HCT116 (cell line): Measurements from ENCODE around the gene SMIM36. TPM values are rescaled to one million over a fixed set of nuclear protein-coding genes. Genes with fewer than 3 reads are reported as not detected.

Source experiments
- ATAC-seq: fragments of 200-7000 bp; cut with Tn5 transposase; 2 replicates; pipeline ENCODE4 v1.9.1; 2020; ENCODE audit warnings: mild to moderate bottlenecking, moderate library complexity
- BruUV-seq: library from RNA; stranded (reverse); fragments of 400-500 nt; replicated peaks from 2 replicates; lab custom pipeline; 2021; lab: Mats Ljungman, UMichigan
- CTCF ChIA-PET: fragments of 300-600 bp; sonication (Branson Sonifier 250); formaldehyde crosslinking; loops from one replicate; lab custom pipeline; 2021; ENCODE audit warnings: antibody characterized with exemption; lab: Charles Lee
- POLR2A ChIA-PET: fragments of 300-600, 350-600 bp; sonication (Branson Sonifier 250); formaldehyde crosslinking; loops from one replicate; lab custom pipeline; 2021; ENCODE audit warnings: antibody characterized with exemption; lab: Charles Lee
- RAD21 ChIA-PET, 2 experiments: fragments of 300-600 bp; sonication (Branson Sonifier 250); formaldehyde crosslinking; loops; one replicate each; lab custom pipeline; 2023; ENCODE audit warnings: low total read pairs in 2 of 2; ENCODE audit not compliant: uncharacterized antibody in 2 of 2, unreplicated experiment in 2 of 2, low non-redundant PET in 1 of 2; lab: Charles Lee
- DNase-seq: peaks from one replicate; pipeline ENCODE4 v3.0.0-alpha.2; 2010; ENCODE audit warnings: low read depth, low spot score
- H2AFZ ChIP-seq: fragments of 200-600 bp; shearing (Covaris generic), sonication (generic); 2 replicates; pipeline ENCODE4 v1.6.1; 2017; ENCODE audit warnings: low read depth, mixed run types, mixed read lengths, antibody characterized with exemption, low read length; ENCODE audit not compliant: poor library complexity, severe bottlenecking
- H3K27ac ChIP-seq: 2 replicates; pipeline ENCODE4 v1.5.1; 2012; ENCODE audit warnings: low read depth, low read length
- H3K27me3 ChIP-seq: fragments of 200-600 bp; sonication (generic); 2 replicates; pipeline ENCODE4 v1.6.1; 2016; ENCODE audit warnings: mixed run types, low read length, mixed read lengths; ENCODE audit not compliant: insufficient read depth
- H3K36me3 ChIP-seq, 2 experiments: fragments of 200-500 bp in 1 of 2; fragments of 200-600 bp in 1 of 2; sonication (Bioruptor generic) in 1 of 2; sonication (generic) in 1 of 2; 2 replicates each; pipeline versions ENCODE4 v1.5.1 to v1.6.1; 2014 to 2016; ENCODE audit warnings: low read length in 2 of 2, inconsistent platforms in 1 of 2, mixed read lengths in 1 of 2, mixed run types in 1 of 2; ENCODE audit not compliant: insufficient read depth in 2 of 2, control insufficient read depth in 1 of 2
- H3K4me1 ChIP-seq, 2 experiments: fragments of 200-600 bp in 1 of 2; sonication (generic) in 1 of 2; 2 replicates each; pipeline versions ENCODE4 v1.5.1 to v1.6.1; 2012 to 2017; ENCODE audit warnings: low read length in 2 of 2, inconsistent platforms in 1 of 2, mild to moderate bottlenecking in 1 of 2, mixed read lengths in 1 of 2, mixed run types in 1 of 2, moderate library complexity in 1 of 2; ENCODE audit not compliant: insufficient read depth in 2 of 2, control insufficient read depth in 1 of 2
- H3K4me2 ChIP-seq: fragments of 200-600 bp; sonication (generic); 2 replicates; pipeline ENCODE4 v1.6.1; 2017; ENCODE audit warnings: mixed run types, low read length, mixed read lengths
- H3K4me3 ChIP-seq, 2 experiments: fragments of 200-600 bp in 1 of 2; sonication (generic) in 1 of 2; replicated peaks in 1 of 2; 2 replicates each; pipeline ENCODE4 v1.5.1; 2011 to 2016; ENCODE audit warnings: low read length in 2 of 2, control low read depth in 1 of 2, low read depth in 1 of 2, mild to moderate bottlenecking in 1 of 2, mixed read lengths in 1 of 2, mixed run types in 1 of 2
- H3K79me2 ChIP-seq: fragments of 200-600 bp; sonication (generic); 2 replicates; pipeline ENCODE4 v1.6.1; 2017; ENCODE audit warnings: mild to moderate bottlenecking, mixed run types, low read length, moderate library complexity, mixed read lengths; ENCODE audit not compliant: insufficient read depth
- H3K9ac ChIP-seq: fragments of 200-600 bp; sonication (generic); 2 replicates; pipeline ENCODE4 v1.6.1; 2016; ENCODE audit warnings: low read length, mixed read lengths
- H3K9me2 ChIP-seq: fragments of 200-600 bp; sonication (generic), shearing (Covaris generic); 2 replicates; pipeline ENCODE4 v1.6.1; 2017; ENCODE audit warnings: mixed run types, mild to moderate bottlenecking, moderate library complexity; ENCODE audit not compliant: insufficient read depth
- H3K9me3 ChIP-seq, 2 experiments: fragments of 200-500 bp in 1 of 2; fragments of 200-600 bp in 1 of 2; sonication (Bioruptor generic) in 1 of 2; sonication (generic) in 1 of 2; 2 replicates each; pipeline ENCODE4 v1.6.1; 2014 to 2017; ENCODE audit warnings: low read length in 2 of 2, mixed read lengths in 2 of 2, inconsistent platforms in 1 of 2, low read depth in 1 of 2, mild to moderate bottlenecking in 1 of 2, mixed run types in 1 of 2, moderate library complexity in 1 of 2; ENCODE audit not compliant: control insufficient read depth in 1 of 2, insufficient read depth in 1 of 2
- H4K20me1 ChIP-seq: fragments of 200-600 bp; sonication (generic), shearing (Covaris generic); 2 replicates; pipeline ENCODE4 v1.6.1; 2017; ENCODE audit warnings: mixed run types, mild to moderate bottlenecking, moderate library complexity; ENCODE audit not compliant: insufficient read depth
- CEBPB ChIP-seq: IDR thresholded peaks from 2 replicates; pipeline ENCODE4 v1.6.1; 2012; ENCODE audit warnings: low read depth
- EGR1 ChIP-seq: IDR thresholded peaks from 2 replicates; pipeline ENCODE4 v1.6.1; 2012; ENCODE audit warnings: low read depth
- FOSL1 ChIP-seq: IDR thresholded peaks from 2 replicates; pipeline ENCODE4 v1.6.1; 2012; ENCODE audit warnings: low read depth
- JUND ChIP-seq: IDR thresholded peaks from 2 replicates; pipeline ENCODE4 v1.6.1; 2012
- RAD21 ChIP-seq: IDR thresholded peaks from 2 replicates; pipeline ENCODE4 v1.6.1; 2012; ENCODE audit warnings: low read depth, mild to moderate bottlenecking
- REST ChIP-seq: IDR thresholded peaks from 2 replicates; pipeline ENCODE4 v1.6.1; 2012; ENCODE audit warnings: low read depth
- TCF7L2 ChIP-seq: IDR thresholded peaks from 2 replicates; pipeline ENCODE4 v1.7.0; 2011; ENCODE audit warnings: borderline replicate concordance, inconsistent platforms; ENCODE audit not compliant: insufficient read depth, insufficient read length; ENCODE audit errors: extremely low read depth
- ZBTB33 ChIP-seq: IDR thresholded peaks from 2 replicates; pipeline ENCODE4 v1.6.1; 2011; ENCODE audit warnings: mild to moderate bottlenecking, low read length, moderate library complexity; ENCODE audit not compliant: insufficient replicate concordance; ENCODE audit errors: extremely low read depth
- ZNF274 ChIP-seq: fragments of 200-500 bp; sonication (Bioruptor generic); IDR thresholded peaks from 2 replicates; pipeline ENCODE4 v1.6.1; 2014; ENCODE audit warnings: mild to moderate bottlenecking, low read depth, low read length, inconsistent platforms
- intact Hi-C: fragments of 100-400 bp; cut with micrococcal nuclease; formaldehyde crosslinking; loops from 2 replicates; pipeline ENCODE4 v1.10.0; 2022
- total RNA-seq: library from RNA; stranded (reverse); gene quantifications from one replicate; pipeline ENCODE4 v1.2.1, GENCODE V29; 2021; ENCODE audit not compliant: unreplicated experiment

SMIM36 gene
- total RNA-seq, 1 experiment from 2014 or later: 0.37 TPM

DNA sequence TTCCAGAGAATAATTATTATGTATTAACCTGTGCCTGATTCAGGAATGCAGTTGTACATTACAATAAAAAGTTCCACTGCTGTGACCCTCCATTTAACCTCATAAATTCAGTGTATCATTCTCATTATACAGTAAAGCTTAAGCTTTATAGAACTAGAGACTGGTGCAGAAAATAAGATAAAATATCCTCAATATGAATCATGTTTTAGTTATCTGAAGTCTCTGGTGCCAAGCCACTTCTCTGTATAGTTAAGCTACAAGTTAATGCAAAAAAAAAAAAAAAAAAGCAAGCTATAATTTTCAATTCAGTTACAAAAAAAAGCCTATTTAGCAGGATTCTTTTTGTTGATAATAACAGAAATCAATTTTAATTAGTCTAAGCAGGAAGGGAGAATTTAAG is 22.4 kb upstream of the SMIM36 start:
- RAD21 ChIA-PET: no interaction called here
- no peak overlapping the region for H3K4me3 ChIP-seq
- no peaks in the 10 kb centered on the region for H3K36me3 ChIP-seq
- intact Hi-C loops: no loop called here
- H2AFZ ChIP-seq: no peak overlapping the region
- TF ChIP-seq EGR1 (no peak), RAD21 (no peak), ZNF274 (no peak), REST (no peak), TCF7L2 (no peak), JUND (no peak), FOSL1 (no peak), ZBTB33 (no peak), CEBPB (no peak)
- no peaks in the 10 kb centered on the region for H3K79me2 ChIP-seq
- H3K27me3 ChIP-seq: peaks cover 23% of the 10 kb centered on the region
- H3K4me1 ChIP-seq: no peaks in the 10 kb centered on the region
- H3K27ac ChIP-seq: no peak overlapping the region
- H4K20me1 ChIP-seq: no peaks in the 10 kb centered on the region
- no peak overlapping the region for H3K9ac ChIP-seq
- BruUV-seq: no TSS peak
- H3K9me2 ChIP-seq: no peaks in the 10 kb centered on the region
- CTCF ChIA-PET: interaction anchor here (1.1 to 2.5 kb wide), 2 partner anchors 68 to 108 kb away, joined by 3 to 12 read pairs; no protein-coding TSS in a partner anchor
- DNase-seq: no peak
- H3K9me3 ChIP-seq: no peaks in the 10 kb centered on the region
- H3K4me2 ChIP-seq: no peak overlapping the region
- no peak for ATAC-seq
- POLR2A ChIA-PET: no interaction called here
